WERI-Rb-1 (cell line): Measurements from ENCODE around the gene NEK1.

Experiments used
- DNase-seq: peaks from one replicate; pipeline ENCODE4 v3.0.0-alpha.2; 2020
- H3K27ac ChIP-seq: fragments of 250-450 bp; sonication (Bioruptor Pico); 2 replicates; pipeline ENCODE4 v1.5.1; 2020; ENCODE audit warnings: mild to moderate bottlenecking, moderate library complexity
- H3K27me3 ChIP-seq: fragments of 250-450 bp; sonication (Bioruptor Pico); 2 replicates; pipeline ENCODE4 v1.5.1; 2021; ENCODE audit warnings: mild to moderate bottlenecking, low read depth, moderate library complexity; ENCODE audit not compliant: insufficient read depth, severe bottlenecking
- H3K36me3 ChIP-seq: fragments of 250-450 bp; sonication (Bioruptor Pico); 2 replicates; pipeline ENCODE4 v1.5.1; 2020; ENCODE audit warnings: mild to moderate bottlenecking, moderate library complexity
- H3K4me3 ChIP-seq: 2 replicates; pipeline ENCODE4 v1.5.1; 2011; ENCODE audit warnings: low read depth, mild to moderate bottlenecking, control low read depth, low read length
- H3K9me3 ChIP-seq: fragments of 250-450 bp; sonication (Bioruptor Pico); 2 replicates; pipeline ENCODE4 v1.5.1; 2021; ENCODE audit warnings: mild to moderate bottlenecking, moderate library complexity; ENCODE audit not compliant: severe bottlenecking
- TF ChIP-seq, protein P1 (sequence below): IDR thresholded peaks from 2 replicates; pipeline ENCODE4 v1.5.1; 2011; ENCODE audit warnings: low read depth, mild to moderate bottlenecking, control low read depth, inconsistent platforms, low read length

Gene NEK1

GRCh38 chr4:169404960-169405359, 207.4 kb downstream of the NEK1 start:
- no peaks in the 10 kb centered on the region for H3K9me3 ChIP-seq
- H3K27me3 ChIP-seq: no peaks in the 10 kb centered on the region
- no peak overlapping the region for H3K4me3 ChIP-seq
- H3K36me3 ChIP-seq: no peaks in the 10 kb centered on the region
- TF ChIP-seq, protein P1, sequence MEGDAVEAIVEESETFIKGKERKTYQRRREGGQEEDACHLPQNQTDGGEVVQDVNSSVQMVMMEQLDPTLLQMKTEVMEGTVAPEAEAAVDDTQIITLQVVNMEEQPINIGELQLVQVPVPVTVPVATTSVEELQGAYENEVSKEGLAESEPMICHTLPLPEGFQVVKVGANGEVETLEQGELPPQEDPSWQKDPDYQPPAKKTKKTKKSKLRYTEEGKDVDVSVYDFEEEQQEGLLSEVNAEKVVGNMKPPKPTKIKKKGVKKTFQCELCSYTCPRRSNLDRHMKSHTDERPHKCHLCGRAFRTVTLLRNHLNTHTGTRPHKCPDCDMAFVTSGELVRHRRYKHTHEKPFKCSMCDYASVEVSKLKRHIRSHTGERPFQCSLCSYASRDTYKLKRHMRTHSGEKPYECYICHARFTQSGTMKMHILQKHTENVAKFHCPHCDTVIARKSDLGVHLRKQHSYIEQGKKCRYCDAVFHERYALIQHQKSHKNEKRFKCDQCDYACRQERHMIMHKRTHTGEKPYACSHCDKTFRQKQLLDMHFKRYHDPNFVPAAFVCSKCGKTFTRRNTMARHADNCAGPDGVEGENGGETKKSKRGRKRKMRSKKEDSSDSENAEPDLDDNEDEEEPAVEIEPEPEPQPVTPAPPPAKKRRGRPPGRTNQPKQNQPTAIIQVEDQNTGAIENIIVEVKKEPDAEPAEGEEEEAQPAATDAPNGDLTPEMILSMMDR: no peak
- no peak overlapping the region for H3K27ac ChIP-seq
- DNase-seq: no peak

GRCh38 chr4:169400832-169401231, 211.6 kb downstream of the NEK1 start:
- Histone ChIP-seq H3K36me3 (peaks cover 6% of the 10 kb centered on the region; the same call in 1 of the 2 replicates), H3K27ac (no peak overlapping the region), H3K4me3 (no peak overlapping the region), H3K27me3 (no peaks in the 10 kb centered on the region), H3K9me3 (no peaks in the 10 kb centered on the region)
- TF ChIP-seq, protein P1: no peak
- DNase-seq: no peak

DNA sequence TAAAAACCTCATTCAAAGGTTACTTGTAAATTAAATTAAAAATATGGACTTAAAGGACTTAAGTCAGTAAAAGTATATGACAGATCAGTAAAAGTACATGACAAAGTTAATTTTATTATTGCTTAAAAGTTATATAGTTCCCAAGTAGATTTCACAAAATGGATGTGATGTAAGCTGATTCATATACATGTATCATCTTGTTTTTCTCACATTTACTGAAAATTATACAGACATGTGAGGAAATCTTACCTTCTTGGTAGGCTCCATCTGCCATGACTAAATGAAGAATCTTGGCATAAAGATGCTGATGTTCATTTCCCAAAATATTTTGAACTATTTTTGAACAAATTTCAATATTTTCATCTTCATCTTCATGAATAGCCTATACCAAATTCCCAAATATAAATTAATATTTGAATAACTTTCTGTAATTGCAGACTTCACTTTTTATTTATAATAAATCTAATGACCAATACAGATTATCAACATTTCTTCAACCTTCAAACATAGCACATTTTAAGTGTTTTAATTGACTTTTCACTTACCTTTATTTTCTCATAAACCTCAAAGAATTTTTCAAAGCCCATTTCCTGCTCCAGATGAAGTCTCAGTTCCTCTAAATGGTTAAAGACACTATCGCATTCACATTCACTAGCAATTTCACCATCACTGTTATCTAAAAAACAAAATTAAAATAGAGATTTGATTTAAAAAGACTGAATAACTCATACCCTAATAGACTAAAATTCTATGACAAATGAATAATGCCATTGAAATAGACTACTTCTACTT, 212.2 kb downstream of the NEK1 start:
- Histone ChIP-seq H3K36me3 (peaks cover 6% of the 10 kb centered on the region; the same call in 1 of the 2 replicates), H3K27ac (no peak overlapping the region), H3K9me3 (no peaks in the 10 kb centered on the region), H3K27me3 (no peaks in the 10 kb centered on the region), H3K4me3 (no peak overlapping the region)
- no peak for DNase-seq
- TF ChIP-seq, protein P1: no peak

GRCh38 chr4:169398316-169398715, 214.1 kb downstream of the NEK1 start:
- no peak for DNase-seq
- H3K4me3 ChIP-seq: no peak overlapping the region
- TF ChIP-seq, protein P1: no peak
- no peaks in the 10 kb centered on the region for H3K27me3 ChIP-seq
- peaks cover 6% of the 10 kb centered on the region; the same call in 1 of the 2 replicates for H3K36me3 ChIP-seq
- no peak overlapping the region for H3K27ac ChIP-seq
- H3K9me3 ChIP-seq: no peaks in the 10 kb centered on the region

GRCh38 chr4:169397762-169398161, 214.6 kb downstream of the NEK1 start:
- no peak overlapping the region for H3K4me3 ChIP-seq
- peaks cover 6% of the 10 kb centered on the region; the same call in 1 of the 2 replicates for H3K36me3 ChIP-seq
- no peak overlapping the region for H3K27ac ChIP-seq
- TF ChIP-seq, protein P1: no peak
- no peaks in the 10 kb centered on the region for H3K27me3 ChIP-seq
- DNase-seq: no peak
- no peaks in the 10 kb centered on the region for H3K9me3 ChIP-seq
